Fibroblast of lung (primary cell): ENCODE results near the gene PARVG. TPM values are rescaled to one million over a fixed set of nuclear protein-coding genes. Genes with fewer than 3 reads are reported as not detected.
A peak's percentile ranks its signal among the peaks of the same experiment; 100 is the strongest.

Experiments used
- DNase-seq, 2 donors: peaks; one replicate each; pipeline versions ENCODE4 v3.0.0 to v3.0.0-alpha.2; 2010; ENCODE audit warnings: low read depth in 2 of 2
- H2AFZ ChIP-seq: 2 replicates; pipeline ENCODE4 v1.5.1; 2012; ENCODE audit warnings: low read length, control low read depth, inconsistent platforms
- H3K27ac ChIP-seq: 2 replicates; pipeline ENCODE4 v1.5.1; 2011; ENCODE audit warnings: low read length, control low read depth; ENCODE audit not compliant: insufficient read depth
- H3K27me3 ChIP-seq: 2 replicates; pipeline ENCODE4 v1.5.1; 2011; ENCODE audit warnings: mild to moderate bottlenecking, low read length; ENCODE audit not compliant: control insufficient read depth, insufficient read depth
- H3K36me3 ChIP-seq: 2 replicates; pipeline ENCODE4 v1.5.1; 2011; ENCODE audit warnings: low read length; ENCODE audit not compliant: control insufficient read depth, insufficient read depth
- H3K4me1 ChIP-seq: 2 replicates; pipeline ENCODE4 v1.5.1; 2011; ENCODE audit warnings: low read length; ENCODE audit not compliant: control insufficient read depth, insufficient read depth; ENCODE audit errors: extremely low read depth
- H3K4me2 ChIP-seq: 2 replicates; pipeline ENCODE4 v1.5.1; 2011; ENCODE audit warnings: low read length, control low read depth; ENCODE audit not compliant: insufficient read depth; ENCODE audit errors: extremely low read depth
- H3K4me3 ChIP-seq, 4 experiments: fragments of 200-600 bp in 1 of 4; sonication (generic) in 1 of 4; replicated peaks in 1 of 4; 2 replicates each; pipeline ENCODE4 v1.5.1; 2011 to 2016; ENCODE audit warnings: low read length in 4 of 4, low read depth in 3 of 4, mild to moderate bottlenecking in 3 of 4, control low read depth in 2 of 4, inconsistent platforms in 1 of 4, mixed read lengths in 1 of 4; ENCODE audit not compliant: insufficient read depth in 1 of 4; ENCODE audit errors: control extremely low read depth in 1 of 4
- H3K79me2 ChIP-seq: 2 replicates; pipeline ENCODE4 v1.5.1; 2012; ENCODE audit warnings: mild to moderate bottlenecking, low read length, inconsistent platforms; ENCODE audit not compliant: control insufficient read depth, insufficient read depth
- H3K9ac ChIP-seq: 2 replicates; pipeline ENCODE4 v1.5.1; 2011; ENCODE audit warnings: mild to moderate bottlenecking, low read length, control low read depth; ENCODE audit not compliant: insufficient read depth
- H3K9me3 ChIP-seq: 2 replicates; pipeline ENCODE4 v1.5.1; 2012; ENCODE audit warnings: low read depth, low read length; ENCODE audit not compliant: control insufficient read depth, insufficient read depth
- H4K20me1 ChIP-seq: 2 replicates; pipeline ENCODE4 v1.5.1; 2011; ENCODE audit warnings: low read length; ENCODE audit not compliant: control insufficient read depth, insufficient read depth; ENCODE audit errors: extremely low read depth
- EZH2 ChIP-seq: IDR thresholded peaks from 2 replicates; pipeline ENCODE4 v1.5.1; 2012; ENCODE audit warnings: low read length, control low read depth, mild to moderate bottlenecking; ENCODE audit errors: missing control alignments
- polyA plus RNA-seq, 2 donors: library from polyadenylated mRNA; depleted of rRNA in 1 of 2; stranded (reverse) in 1 of 2; unstranded in 1 of 2; fragments of >200 nt; gene quantifications; 2 replicates each; pipeline ENCODE4 v1.2.1, GENCODE V29; 2011 to 2012; ENCODE audit warnings: missing spikeins in 1 of 2
- total RNA-seq: library from RNA; depleted of rRNA; stranded (reverse); fragments of >200 nt; gene quantifications from 2 replicates; pipeline ENCODE4 v1.2.1, GENCODE V29; 2014
- TF ChIP-seq, protein P1 (sequence below), 2 donors: IDR thresholded peaks in 1 of 2; conservative IDR thresholded peaks in 1 of 2; 1 replicate in 1 of 2; 2 replicates in 1 of 2; pipeline ENCODE4 v1.5.1; 2011 to 2012; ENCODE audit warnings: low read length in 2 of 2, control low read depth in 1 of 2, inconsistent platforms in 1 of 2, low read depth in 1 of 2, mild to moderate bottlenecking in 1 of 2

Gene PARVG
- total and polyA plus RNA-seq, 2 donors (not counting 1 experiment from before 2014, with no cell fraction given): not detected

GRCh38 chr22:44200855-44201550 is 20.3 kb downstream of the PARVG start:
- H3K27me3 ChIP-seq: no peaks in the 10 kb centered on the region
- no peak overlapping the region for H2AFZ ChIP-seq
- no peaks in the 10 kb centered on the region for H4K20me1 ChIP-seq
- no peak overlapping the region for H3K27ac ChIP-seq
- H3K79me2 ChIP-seq: no peaks in the 10 kb centered on the region
- H3K4me1 ChIP-seq: peaks cover 5% of the 10 kb centered on the region
- H3K9ac ChIP-seq: no peak overlapping the region
- no peak for DNase-seq
- no peak for TF ChIP-seq EZH2
- TF ChIP-seq, protein P1, sequence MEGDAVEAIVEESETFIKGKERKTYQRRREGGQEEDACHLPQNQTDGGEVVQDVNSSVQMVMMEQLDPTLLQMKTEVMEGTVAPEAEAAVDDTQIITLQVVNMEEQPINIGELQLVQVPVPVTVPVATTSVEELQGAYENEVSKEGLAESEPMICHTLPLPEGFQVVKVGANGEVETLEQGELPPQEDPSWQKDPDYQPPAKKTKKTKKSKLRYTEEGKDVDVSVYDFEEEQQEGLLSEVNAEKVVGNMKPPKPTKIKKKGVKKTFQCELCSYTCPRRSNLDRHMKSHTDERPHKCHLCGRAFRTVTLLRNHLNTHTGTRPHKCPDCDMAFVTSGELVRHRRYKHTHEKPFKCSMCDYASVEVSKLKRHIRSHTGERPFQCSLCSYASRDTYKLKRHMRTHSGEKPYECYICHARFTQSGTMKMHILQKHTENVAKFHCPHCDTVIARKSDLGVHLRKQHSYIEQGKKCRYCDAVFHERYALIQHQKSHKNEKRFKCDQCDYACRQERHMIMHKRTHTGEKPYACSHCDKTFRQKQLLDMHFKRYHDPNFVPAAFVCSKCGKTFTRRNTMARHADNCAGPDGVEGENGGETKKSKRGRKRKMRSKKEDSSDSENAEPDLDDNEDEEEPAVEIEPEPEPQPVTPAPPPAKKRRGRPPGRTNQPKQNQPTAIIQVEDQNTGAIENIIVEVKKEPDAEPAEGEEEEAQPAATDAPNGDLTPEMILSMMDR (conservative IDR thresholded peaks at IDR 0.05 in 1 of 2, IDR thresholded peaks at IDR 0.05 in 1 of 2; ENCODE audit: low read depth in 1 of 2, low read length in 2 of 2): no peak
- no peak overlapping the region for H3K4me2 ChIP-seq
- H3K9me3 ChIP-seq: no peaks in the 10 kb centered on the region
- no peak overlapping the region for H3K4me3 ChIP-seq
- H3K36me3 ChIP-seq: no peaks in the 10 kb centered on the region

DNA sequence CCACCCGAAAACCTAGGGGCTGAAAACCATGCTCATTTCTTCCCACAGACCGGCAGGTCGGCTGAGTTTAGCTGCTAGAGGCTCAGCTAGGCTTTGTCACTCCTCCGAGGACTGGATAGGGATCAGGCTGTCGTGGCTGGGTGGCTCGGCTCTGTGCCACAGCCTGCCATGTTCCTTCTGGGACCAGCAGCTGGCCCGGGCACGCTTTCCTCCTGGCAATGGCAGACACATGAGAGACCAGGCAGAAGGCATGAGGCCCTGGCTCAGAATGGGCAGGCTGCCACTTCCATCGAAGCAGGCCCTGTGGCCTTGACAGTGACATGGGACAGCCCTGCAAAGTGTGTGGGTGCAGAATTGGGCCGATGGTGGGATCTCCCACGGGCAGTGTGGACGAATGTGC is 20.9 kb downstream of the PARVG start:
- Histone ChIP-seq H3K27me3 (no peaks in the 10 kb centered on the region), H3K79me2 (no peaks in the 10 kb centered on the region), H3K4me1 (peaks cover 5% of the 10 kb centered on the region), H2AFZ (no peak overlapping the region), H3K9me3 (no peaks in the 10 kb centered on the region), H3K27ac (no peak overlapping the region), H3K36me3 (no peaks in the 10 kb centered on the region), H3K4me3 (no peak overlapping the region), H4K20me1 (no peaks in the 10 kb centered on the region), H3K9ac (no peak overlapping the region), H3K4me2 (no peak overlapping the region)
- TF ChIP-seq, protein P1 (conservative IDR thresholded peaks at IDR 0.05 in 1 of 2, IDR thresholded peaks at IDR 0.05 in 1 of 2; ENCODE audit: low read depth in 1 of 2, low read length in 2 of 2): no peak
- no peak for TF ChIP-seq EZH2
- DNase-seq: no peak

DNA sequence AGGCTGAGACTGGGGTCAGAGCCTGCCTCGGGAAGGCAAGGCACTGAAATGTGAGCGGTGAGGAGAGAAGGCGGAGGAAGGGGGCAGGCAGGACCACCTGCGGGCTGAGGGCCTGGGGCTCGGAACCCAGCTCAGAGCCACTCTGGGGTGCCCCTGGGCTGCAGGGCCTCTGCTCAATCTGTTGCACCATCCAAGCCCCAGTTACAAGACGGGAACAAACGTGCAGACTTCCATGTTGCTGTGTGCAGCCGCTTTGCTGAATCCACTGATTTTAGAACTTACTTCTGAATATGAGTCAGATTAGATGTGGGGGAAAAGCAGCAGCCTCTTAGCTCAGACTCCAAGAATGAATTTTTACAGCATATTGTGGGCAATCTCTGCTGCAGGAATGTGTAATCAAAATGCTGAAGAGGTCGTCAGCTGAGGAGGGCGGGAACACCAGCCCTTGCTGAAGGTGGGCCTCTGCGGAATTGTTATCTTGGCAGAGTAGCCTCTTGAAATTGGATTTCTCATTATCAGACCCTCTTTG is 21.6 kb downstream of the PARVG start:
- Histone ChIP-seq H3K27me3 (no peaks in the 10 kb centered on the region), H3K4me3 (no peak overlapping the region), H3K9ac (no peak overlapping the region), H3K4me1 (peaks cover 5% of the 10 kb centered on the region), H3K27ac (no peak overlapping the region), H3K9me3 (no peaks in the 10 kb centered on the region), H2AFZ (no peak overlapping the region), H3K4me2 (peak overlapping the region; percentile 54), H3K79me2 (no peaks in the 10 kb centered on the region), H4K20me1 (no peaks in the 10 kb centered on the region), H3K36me3 (no peaks in the 10 kb centered on the region)
- DNase-seq: peak; percentile 79 to 92
- TF ChIP-seq, protein P1 (conservative IDR thresholded peaks at IDR 0.05 in 1 of 2, IDR thresholded peaks at IDR 0.05 in 1 of 2; ENCODE audit: low read depth in 1 of 2, low read length in 2 of 2): no peak
- no peak for TF ChIP-seq EZH2
